A673 (cell line): ENCODE results near the gene MGLL.

Experiments used
- CTCF ChIP-seq: fragments of 300-800, 200-600 bp; sonication (generic); conservative IDR thresholded peaks from 2 replicates; pipeline ENCODE4 v1.5.1; 2017; ENCODE audit warnings: low read depth, mild to moderate bottlenecking, antibody characterized with exemption, low read length, moderate library complexity, mixed read lengths
- EZH2 ChIP-seq: fragments of 200-600 bp; sonication (generic); IDR thresholded peaks from 2 replicates; pipeline ENCODE4 v1.6.1; 2017; ENCODE audit warnings: borderline replicate concordance, low read depth, mild to moderate bottlenecking, mixed read lengths, antibody characterized with exemption, low read length; ENCODE audit not compliant: poor library complexity, severe bottlenecking

DNA sequence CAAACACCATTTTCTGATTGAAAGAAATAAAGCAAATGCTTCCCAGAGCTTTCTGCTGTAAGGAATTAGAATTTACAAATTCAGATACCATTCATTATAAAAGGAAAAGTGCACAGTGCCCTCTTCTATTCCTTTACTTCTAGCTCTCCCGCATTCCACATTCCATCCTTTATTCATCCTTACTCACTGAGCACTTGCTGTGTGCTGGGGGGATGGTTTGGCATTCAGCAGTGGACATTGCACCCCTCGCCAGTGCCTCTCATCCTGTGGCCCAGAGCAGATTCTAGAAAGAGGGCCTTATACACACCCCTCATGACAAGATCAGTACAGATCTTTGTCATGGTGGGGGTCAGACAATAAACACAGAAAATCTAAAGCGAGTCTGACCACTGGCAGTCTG lies 73.0 kb downstream of the MGLL start:
- TF ChIP-seq CTCF (no peak), EZH2 (no peak)
